Retina (tissue), 1 donor: Measurements from ENCODE around the gene RNF4.
"Not testable (repeated sequence)": the region's sequence is repeated elsewhere in the genome, so short reads cannot be mapped to it uniquely, and the experiment has no call there.

ENCODE experiments used
- DNase-seq: peaks from one replicate; pipeline ENCODE4 v3.0.0-alpha.2; 2016

RNF4 gene

DNA sequence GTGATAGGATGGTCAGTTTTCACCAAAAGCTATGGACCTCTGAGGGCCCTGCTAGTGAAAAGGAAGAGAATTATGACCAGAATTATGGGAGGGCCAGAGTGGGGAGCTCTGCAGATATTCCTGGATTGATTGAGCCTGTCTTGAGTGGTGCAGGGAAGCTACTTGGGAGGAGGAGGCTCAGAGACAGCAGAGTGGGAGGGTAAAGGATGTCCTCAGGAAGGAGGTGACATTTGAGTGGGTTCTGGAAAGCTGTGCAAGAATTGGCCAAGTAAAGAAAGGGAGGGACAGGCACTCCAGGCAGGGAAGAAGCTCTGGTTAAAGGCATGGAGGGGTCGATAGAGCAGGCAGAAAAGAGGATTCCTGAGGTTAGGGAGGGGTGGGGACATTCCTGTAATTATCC lies 24.1 kb downstream of the RNF4 start:
- DNase-seq: no peak

DNA sequence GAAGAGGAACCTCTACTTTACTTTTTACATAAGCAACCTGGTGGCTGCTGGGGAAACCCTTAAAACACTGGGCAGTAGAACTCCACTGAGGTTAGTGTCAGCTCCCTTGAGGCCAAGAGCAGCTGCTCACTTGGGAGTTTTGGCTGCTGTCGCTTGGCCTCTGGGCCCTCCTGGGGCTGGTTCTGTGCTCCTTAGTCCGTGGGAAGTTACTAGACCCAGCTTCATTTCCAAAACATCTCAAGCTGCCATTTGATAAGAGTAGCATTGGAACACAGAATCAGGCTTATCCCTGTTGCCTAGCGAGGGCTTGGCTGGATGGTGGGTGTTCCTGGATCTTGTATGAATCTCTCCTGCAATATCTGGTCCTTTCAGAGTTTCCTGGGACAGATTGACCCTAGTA lies 26.1 kb downstream of the RNF4 start:
- no peak for DNase-seq

DNA sequence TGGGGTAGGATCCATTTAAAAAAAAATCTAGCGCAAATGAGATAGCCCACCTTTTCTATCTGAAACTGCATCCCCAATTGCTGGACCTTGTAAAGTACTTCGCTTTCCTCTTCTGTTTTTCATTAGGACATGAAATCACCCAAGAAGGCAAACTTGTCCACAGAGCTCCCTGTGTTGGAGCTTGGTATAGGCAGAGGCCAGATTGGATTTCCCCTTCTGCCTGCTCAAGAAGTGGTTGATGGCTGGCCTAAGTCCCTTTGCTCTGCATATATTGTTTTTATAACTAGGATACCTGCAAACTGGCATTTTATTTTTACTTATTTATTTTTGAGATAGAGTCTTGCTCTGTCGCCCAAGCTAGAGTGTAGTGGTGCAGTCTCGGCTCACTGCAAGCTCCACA lies 28.4 kb downstream of the RNF4 start:
- DNase-seq: no peak

DNA sequence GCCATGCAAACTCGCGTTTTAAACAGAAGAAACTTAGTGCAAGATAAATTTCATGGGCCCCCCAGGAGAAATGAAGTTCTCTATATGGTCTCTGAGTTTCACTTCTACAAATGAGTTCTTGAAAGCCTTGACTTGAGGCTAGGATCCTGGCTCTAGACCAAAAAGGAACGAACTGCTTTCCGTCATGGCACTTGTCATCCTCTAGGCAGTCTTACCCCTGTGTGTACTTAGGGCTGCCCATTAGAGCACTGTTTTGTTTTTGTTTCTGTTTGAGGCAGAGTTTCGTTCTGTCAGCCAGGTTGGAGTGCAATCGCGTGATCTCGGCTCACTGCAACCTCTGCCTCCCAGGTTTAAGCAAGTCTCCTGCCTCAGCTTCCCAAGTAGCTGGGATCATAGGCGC lies 29.0 kb downstream of the RNF4 start:
- DNase-seq: no peak

DNA sequence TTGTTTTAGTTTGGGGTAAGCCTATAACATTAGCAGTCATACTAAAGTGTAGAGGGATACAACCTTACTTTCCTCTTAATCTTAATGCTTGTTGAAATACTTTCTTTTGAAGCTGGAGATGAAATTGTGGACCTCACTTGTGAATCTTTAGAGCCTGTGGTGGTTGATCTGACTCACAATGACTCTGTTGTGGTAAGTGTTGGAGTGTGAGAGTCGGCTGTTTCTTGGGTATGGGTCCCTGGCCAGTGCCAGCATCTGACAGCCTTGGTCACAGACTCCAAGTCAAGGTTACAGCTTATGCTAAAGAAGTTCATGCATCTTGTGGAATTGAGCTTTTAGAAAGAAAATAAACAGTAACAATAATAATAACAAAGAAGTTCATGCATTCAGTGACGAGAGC lies 31.6 kb downstream of the RNF4 start:
- DNase-seq: no peak

DNA sequence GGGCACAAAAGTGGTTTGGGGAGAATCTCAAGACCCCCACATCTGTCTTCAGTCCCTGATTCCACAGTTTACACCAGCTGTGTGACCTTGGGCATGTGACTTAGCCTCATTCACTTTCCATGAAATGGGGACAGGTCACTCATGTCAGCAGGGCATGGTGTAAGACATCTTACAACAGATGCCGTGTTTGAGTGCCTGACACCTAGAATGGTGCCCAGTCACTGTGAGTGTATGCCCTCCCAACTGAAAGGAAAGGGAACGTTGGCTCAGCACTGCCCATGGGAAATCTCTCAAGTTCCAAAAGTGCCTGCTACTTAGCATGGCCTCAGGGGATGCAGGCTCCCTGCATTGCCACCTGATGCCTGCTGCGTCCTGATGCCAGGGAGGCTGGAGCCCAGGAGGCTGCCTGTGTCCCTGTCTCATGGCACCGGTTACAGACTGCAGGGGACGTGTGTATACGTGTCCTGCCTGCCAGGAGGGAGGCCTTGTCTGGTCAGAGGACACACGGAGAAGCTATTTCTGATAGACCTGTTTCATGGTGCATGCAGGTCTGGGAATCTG lies 32.2 kb downstream of the RNF4 start:
- no peak for DNase-seq

DNA sequence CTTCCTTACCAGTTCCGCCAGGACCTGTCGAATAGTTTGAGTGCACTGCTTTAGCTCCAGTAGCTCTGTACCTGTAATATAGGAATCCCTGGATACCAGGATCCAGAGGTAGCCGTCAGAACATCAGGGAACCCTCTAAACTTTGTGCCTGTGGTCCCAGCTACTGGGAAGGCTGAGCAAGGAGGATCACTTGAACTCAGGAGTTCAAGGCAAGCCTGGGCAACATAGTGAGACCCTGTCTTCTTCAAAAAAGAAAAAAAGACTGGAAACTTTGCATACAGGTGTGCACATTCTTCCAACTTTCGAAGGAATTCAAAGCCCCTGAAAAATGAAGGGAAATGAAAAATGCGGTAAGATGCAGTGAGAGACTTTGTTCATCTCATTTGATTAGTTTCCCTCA lies 34.9 kb downstream of the RNF4 start:
- DNase-seq: no peak

DNA sequence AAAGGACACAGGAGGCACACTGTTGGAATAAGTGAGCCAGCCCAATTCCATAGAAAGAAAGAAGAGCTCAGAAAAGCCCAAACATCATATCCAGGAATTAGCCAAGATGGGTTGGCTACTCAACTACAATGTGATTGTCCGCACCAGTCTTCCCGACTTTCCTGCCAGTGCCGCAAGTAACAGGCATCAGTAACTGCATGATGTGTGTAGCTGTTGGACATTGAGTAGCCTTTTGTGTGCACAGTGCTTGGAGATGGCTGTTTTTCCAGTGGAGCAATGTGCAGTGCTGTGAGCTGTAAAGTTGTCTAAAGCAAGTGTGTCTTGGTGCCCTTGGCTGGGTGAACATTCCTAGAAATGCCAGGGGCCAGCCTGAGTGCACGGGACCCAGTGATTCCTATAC lies 38.4 kb downstream of the RNF4 start:
- DNase-seq: no peak

DNA sequence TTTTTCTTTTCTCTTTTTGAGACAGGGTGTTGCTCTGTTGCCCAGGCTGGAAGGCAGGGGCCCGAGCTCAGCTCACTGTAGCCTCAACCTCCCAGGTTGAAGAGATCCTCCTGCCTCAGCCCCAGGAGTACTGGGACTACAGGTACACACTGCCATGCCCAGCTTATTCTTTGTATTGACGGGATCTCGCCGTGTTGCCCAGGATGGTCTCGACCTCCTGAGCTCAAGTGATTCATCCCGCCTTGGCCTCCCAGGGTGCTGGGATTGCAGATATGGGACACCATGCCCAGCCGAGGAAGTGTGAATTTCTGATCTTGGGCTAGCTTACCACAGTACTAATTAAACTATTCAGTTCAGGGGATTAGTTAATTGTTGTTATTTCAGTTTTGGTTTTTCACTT lies 38.9 kb downstream of the RNF4 start:
- DNase-seq: no peak

DNA sequence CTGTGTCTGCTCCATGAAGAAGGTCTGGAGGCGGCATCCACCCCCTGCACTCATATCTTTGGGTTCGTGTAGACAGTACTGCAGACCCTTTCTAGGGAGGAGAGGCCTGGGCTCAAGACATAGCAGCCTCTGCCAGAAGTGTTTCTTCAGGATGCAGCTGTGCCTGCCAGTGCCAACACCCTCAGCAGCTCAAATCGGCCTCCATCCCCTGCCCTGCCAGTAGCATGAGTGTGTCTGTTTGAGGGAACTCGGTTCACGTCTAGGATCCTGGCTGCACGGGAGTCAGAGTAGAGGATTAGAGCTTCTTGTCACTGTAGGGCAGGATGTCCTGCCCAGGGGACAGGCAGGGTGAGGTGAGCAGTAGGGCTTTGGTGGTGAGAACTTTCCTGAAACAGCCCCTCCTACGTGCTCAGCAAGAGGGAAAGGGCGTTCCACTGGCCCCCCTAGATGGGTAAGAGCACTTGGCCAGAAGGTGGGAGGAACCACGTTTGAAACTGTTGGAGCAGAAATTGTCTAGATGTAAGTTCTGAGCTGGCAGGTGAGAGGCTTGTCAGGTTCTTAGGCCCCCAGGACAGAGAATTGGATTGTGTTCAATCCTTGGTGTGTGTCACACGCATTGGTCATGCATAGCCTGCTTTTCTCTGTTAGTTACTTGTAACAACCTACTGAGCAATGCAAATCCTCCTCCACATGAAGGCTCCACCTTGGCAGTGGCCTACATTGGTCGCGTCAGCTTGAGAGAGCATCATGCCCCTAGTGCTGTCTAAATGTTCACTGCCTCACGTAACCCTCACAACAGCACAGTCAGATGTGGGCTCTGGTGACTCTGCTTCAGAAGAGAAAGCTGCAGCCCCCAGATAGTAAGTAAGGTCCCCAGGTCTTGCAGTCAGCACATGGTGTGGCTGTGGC lies 41.7 kb downstream of the RNF4 start:
- no peak for DNase-seq

DNA sequence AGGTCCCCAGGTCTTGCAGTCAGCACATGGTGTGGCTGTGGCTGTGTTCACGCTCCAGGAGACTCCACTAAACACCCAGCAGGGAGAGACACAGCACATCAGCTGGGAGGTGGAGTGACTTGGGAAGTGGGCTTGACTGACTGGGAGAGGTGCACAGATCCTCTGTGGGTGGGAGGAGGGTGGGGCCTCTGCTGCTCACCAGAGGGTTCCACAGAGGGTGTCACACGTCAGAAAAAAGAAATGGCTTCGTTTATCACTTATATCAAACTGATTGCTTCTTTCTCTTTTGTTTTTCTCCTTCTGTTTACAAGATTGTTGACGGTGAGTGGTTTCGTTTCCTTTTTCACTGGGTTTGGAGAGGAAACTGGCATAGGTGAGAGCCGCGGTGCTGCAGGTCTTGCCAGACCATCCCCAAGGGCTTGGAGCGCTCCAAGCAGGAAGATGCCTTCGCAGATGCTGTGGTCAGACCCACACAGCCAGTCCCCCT lies 42.8 kb downstream of the RNF4 start:
- DNase-seq: no peak

DNA sequence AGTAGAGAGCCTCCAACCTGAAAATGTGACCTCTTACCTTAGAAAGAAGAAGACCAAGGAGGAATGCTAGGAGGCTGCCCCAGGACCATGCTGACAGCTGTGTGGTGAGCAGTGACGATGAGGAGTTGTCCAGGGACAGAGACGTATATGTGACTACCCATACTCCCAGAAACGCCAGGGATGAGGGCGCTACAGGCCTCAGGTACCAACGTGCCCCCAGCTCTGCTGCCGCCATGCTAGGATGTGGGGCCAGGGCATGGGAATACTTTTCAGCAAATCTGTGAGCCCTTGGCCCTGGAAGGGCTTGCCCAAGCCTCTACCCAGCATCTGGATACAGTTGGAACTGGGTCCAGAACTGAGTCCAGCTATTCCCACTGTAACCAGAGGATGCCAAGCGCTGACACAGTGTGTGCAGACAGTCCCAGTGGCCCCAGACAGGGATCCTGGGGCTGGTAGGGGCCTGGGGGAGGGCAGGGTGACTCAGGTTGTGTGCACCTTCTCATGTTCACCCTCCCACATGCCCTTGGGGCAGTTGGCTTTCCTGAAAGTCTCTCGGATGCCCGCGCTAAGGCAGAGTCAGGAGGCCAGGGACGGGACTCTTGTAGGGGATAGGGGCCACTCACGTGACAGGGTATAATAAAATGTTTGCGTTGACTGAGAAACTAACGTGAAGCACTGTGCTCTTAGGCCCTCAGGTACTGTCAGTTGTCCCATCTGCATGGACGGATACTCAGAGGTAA lies 43.7 kb downstream of the RNF4 start:
- no peak for DNase-seq

DNA sequence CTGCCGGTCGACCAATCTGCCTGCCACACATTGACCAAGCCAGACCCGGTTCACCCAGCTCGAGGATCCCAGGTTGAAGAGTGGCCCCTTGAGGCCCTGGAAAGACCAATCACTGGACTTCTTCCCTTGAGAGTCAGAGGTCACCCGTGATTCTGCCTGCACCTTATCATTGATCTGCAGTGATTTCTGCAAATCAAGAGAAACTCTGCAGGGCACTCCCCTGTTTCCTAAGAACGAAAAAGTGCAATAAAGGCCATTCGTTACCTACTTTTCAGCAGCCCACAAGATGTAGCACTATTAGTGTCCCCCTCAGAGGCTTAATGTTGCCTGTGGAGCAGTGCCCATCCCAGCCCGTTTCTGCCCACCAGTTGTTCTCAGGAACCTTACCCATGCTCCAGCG lies 45.3 kb downstream of the RNF4 start:
- DNase-seq: not testable (repeated sequence)

DNA sequence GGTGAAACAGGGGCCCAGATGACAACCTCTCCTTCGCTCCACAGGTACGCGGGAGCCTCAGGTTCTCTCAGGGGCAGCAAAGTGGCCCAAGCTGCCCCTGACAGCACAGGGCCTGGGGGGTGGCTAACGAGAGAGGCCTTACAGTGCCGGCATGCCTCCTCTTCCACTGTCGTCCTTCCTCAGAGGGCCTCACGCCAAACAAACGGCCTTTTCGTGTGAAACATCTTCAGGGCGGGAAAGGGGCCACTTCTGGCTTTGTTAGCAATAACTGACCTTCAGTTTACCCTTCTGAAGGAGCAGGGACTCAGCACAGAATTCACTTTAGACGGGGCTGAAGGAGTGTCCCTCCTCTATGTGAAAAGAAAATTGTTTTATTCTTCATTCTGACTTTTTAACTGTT lies 46.0 kb downstream of the RNF4 start:
- DNase-seq: not testable (repeated sequence)

DNA sequence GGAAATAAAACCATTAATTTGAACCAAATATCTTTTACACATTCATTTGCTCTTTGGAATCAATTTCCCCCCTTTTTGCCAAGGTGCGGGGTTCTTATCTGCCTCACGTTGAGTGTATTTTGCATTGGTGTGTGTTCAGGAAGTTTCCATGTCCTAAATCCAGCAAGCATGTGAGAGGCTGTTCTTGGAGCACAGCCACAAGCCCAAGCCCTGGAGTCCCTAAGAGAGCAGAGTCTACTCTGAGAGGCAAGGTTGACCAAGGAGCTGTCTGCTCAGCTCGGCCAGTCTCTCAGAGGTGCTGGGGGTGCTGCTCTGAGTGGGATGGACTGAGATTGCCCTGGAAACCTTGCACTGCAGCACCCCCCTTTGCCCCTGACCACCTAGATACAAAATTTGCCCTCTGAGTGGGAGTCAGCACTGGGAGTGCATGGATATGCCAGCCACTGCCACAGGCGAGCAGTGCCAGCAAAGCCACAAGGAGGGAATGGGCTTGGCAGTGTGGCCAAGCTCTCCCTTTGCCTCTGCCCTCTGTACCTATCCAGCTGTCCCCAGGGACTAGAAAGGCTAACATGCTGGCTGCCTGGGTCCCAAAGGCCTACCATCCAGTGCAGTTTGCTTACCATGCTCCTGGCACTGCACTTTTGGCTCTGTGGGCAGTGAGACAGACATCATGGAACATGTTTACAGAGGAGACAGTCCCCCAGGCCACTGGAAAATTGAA lies 47.1 kb downstream of the RNF4 start:
- DNase-seq: no peak

DNA sequence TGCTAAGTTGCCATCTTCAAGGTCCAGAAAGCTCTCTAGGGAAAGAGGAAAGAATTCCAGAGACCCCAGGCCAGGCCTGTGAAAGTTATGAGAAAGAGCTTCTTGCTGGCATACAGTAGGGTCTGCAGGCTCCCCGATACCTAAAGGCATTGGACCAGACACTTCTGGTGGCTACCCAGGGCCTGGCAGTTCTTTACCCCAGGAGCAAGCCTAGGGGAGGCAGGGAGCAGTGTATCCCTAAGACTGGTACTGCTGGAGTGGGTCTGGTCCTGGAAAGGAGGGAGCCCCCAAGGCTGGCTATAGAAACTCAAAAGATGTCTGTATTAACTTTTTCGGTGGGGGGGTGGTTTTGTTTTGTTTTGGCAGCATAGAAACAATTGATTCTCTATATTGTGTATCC lies 47.7 kb downstream of the RNF4 start:
- DNase-seq: no peak

DNA sequence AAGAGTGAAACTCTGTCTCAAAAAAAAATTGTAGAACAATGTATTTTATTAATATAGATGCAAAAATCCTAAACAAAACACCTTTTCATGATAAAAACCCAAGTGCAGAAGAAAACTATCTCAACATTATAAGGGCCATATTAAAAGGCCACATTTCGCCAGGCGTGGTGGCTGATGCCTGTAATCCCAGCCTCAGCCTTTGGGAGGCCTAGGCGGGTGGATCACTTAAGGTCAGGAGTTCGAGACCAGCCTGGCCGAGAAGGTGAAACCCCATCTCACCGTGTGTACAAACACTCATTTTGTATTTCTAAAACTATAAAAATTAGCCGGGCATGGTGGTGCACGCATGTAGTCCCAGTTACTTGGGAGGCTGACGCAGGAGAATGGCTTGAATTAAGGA lies 57.7 kb downstream of the RNF4 start:
- no peak for DNase-seq

DNA sequence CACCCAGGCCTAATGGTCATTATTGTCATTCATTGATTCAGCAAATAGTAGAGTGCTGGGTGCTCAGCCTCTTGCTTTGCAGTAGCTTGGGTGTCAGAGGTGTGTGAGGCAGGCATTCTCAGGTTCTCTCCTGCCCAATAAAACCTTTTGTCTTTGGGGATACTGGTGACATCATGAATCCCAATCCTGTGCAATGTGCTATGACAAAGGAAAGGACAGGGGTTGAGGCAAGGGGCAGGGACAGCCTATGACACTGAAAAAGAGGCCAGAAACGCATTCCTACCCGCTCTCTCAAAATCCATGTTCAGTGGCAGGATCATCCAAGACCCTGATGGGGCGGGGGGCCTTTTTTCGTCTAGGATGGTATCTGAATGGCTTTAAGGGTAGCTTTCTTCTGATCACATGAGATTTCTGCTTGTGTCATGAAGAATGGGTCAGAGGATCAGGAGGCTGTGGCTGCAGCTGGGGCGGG lies 66.0 kb downstream of the RNF4 start:
- DNase-seq: no peak

DNA sequence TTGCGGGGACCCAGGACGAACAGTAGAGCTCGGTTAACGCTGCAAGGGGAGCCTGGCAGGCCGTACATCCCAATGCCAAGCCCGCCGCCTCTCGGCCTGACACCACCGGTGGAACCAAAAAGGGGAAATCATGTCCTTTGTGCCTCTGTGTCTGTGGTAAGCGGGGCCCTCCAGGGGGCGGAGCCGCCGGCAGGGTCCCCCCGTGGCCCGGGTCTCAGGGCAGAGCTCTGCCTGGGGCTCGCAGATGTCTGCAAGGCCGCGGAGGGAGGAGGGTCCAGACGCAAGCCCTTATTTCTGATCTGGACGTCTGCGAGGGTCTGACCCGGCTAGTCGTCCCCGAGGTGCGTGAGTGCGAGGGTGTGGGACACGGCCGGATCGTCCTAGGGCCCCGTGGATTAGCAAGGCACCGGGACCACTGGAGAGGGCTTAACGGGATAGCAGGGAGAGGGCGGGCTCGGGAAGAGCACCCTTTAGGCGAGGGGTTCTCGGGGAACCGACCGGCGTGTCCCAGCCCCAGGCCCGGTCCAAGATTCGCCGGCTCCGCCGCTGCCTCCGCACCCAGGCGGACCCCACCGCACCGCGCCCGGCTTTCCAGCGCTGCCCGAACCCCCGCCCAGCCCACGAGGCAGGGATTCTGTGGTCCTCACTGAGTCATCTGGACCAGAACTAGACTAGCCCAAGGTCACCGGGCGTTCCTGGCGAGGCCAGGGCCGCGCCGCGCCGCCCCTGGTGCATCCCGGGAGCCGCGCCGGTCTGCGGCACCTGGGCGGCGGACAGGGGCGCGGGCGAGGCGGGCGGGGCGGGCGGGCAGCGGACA lies 66.7 kb downstream of the RNF4 start:
- peak; percentile 90 for DNase-seq

DNA sequence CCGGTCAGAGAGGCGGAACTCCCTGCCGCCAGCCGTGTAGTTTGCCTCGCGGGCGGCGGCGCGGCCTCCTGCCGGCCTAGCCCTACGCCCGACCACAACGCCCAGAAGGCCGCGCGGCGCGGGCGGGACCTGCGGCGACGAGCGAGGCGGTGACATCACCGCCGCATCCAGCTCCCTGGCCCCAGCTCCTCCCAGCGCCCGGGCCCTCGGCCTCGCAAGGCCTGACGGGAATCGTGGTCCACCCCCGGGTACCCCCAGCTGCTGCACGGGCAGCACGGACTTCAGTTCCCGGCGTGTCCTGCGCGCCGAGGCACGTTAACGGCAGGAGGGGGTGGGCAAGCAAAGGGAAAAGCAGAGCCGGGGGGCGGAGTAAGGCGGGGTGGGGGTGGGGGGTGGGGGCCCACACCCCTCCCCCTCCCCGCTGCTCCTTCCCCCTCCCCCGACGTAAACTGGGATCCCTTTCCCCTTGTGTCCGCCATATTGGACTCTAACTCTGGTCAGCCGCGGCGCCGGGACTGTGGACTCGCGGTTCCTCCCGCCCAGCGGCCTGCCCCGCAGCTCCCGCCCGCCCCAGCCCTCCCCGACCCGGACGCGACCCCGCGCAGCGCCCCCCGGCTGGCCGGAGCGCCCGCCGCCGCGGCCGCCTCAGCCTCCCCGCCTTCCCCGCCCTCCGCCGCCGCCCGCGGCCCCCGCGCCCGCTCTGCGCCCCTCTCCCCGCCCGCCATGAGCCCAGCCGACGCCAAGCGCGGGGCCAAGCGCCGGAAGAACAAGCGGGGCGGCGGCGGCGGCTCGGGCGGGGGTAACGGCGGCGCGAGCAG lies 67.5 kb downstream of the RNF4 start, which contains the start of gene FAM193A:
TSS of gene FAM193A (plus strand) at position 455 of the 818 bp plus-strand sequence. CDS start at position 724, 269 bp downstream.
- DNase-seq: peak; percentile 97
